Muscle of leg (tissue), 11 donors: ENCODE results near the gene RNF151. TPM values are rescaled to one million over a fixed set of nuclear protein-coding genes. Genes with fewer than 3 reads are reported as not detected.
A peak's percentile ranks its signal among the peaks of the same experiment; 100 is the strongest.
"Not testable (repeated sequence)": the region's sequence is repeated elsewhere in the genome, so short reads cannot be mapped to it uniquely, and the experiment has no call there.

Source experiments
- DNase-seq: peaks from one replicate; pipeline ENCODE4 v3.0.0; 2013
- H3K27ac ChIP-seq: one replicate; pipeline ENCODE4 v1.5.1; 2013; ENCODE audit warnings: mild to moderate bottlenecking, low read length, control low read depth
- H3K27me3 ChIP-seq: one replicate; pipeline ENCODE4 v1.6.1; 2013; ENCODE audit warnings: low read length; ENCODE audit not compliant: control insufficient read depth, insufficient read depth
- H3K36me3 ChIP-seq: one replicate; pipeline ENCODE4 v1.6.1; 2013; ENCODE audit warnings: low read length; ENCODE audit not compliant: control insufficient read depth, insufficient read depth
- H3K4me1 ChIP-seq: one replicate; pipeline ENCODE4 v1.6.1; 2013; ENCODE audit warnings: low read length; ENCODE audit not compliant: control insufficient read depth, insufficient read depth
- H3K4me3 ChIP-seq: one replicate; pipeline ENCODE4 v1.5.1; 2013; ENCODE audit warnings: low read length, control low read depth
- H3K9me3 ChIP-seq: replicated peaks from 2 replicates; pipeline ENCODE4 v1.6.1; 2013; ENCODE audit warnings: low read depth, low read length; ENCODE audit not compliant: control insufficient read depth
- WGBS: methylation state at CpG from one replicate; pipeline ENCODE4 v1.1.5; 2013; ENCODE audit warnings: missing lambda C conversion rate; ENCODE audit not compliant: insufficient coverage; 5-methylcytosine and 5-hydroxymethylcytosine counted together
- polyA plus RNA-seq, 8 donors: library from polyadenylated mRNA; unstranded; fragments of 120-200 nt; gene quantifications; one replicate each; pipeline versions ENCODE4 v1.2.1 to v1.2.3, GENCODE V29; 2013; ENCODE audit warnings: inconsistent platforms in 1 of 8, low replicate concordance in 1 of 8; ENCODE audit not compliant: insufficient read length in 8 of 8, insufficient read depth in 1 of 8
- total RNA-seq: library from RNA; stranded (reverse); fragments of 120-200 nt; gene quantifications from one replicate; pipeline ENCODE4 v1.2.4, GENCODE V29; 2013

The RNF151 gene
- total and polyA plus RNA-seq, 9 donors: not detected

GRCh38 chr16:1945559-1946391, 20.9 kb upstream of the RNF151 start:
- WGBS: 74% methylated on average over 9 of the region's 19 CpGs
- no peak for DNase-seq
- Histone ChIP-seq H3K36me3 (peaks cover 3% of the 10 kb centered on the region), H3K4me1 (peaks cover 38% of the 10 kb centered on the region), H3K27ac (no peak overlapping the region), H3K4me3 (no peak overlapping the region), H3K27me3 (no peaks in the 10 kb centered on the region), H3K9me3 (no peaks in the 10 kb centered on the region)

DNA sequence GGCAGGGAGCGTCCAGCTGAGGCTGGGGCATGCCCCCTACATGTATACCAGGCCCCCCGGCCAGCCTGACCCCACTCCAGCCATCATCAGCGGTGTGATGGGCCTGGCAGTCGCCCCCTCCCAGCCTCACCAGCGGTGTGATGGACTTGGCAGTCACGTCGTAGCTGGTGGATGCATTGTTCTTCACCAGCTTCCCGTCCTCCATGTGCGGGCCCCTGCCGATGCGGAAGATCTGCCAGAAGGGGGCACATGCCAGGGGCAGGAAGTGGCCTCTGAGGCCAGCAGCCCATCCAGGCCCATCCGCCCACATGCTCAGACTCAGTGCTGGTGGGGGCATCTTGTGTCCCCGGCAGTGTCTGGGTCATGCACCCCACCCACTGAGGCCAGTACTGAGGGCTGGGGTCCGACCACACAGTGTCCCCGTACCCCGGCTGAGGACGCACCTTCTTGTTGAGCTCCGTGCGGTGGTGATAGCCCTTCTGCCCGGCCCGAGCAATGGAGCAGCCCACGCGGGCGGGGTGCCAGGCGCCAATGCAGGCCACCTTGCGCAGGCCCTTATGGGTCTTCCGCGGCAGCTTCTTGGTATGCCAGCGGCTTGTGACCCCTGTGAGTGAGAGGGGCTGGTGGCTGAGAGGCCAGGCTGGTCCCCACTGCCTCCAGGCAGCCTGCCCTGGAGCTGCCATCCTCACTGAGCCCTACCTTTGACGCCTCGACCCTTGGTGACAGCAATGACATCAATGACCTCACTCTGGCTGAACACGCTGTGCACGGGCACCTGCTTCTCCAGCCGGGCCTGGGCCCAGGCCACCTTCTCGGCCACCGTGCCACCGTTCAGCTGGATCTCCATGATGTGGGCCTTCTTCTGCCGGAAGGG, 19.9 kb upstream of the RNF151 start:
- 83% methylated on average over 33 of the region's 38 CpGs for WGBS
- Histone ChIP-seq H3K27ac (no peak overlapping the region), H3K4me1 (peaks cover 35% of the 10 kb centered on the region), H3K27me3 (no peaks in the 10 kb centered on the region), H3K36me3 (no peaks in the 10 kb centered on the region), H3K4me3 (no peak overlapping the region), H3K9me3 (no peaks in the 10 kb centered on the region)
- DNase-seq: no peak

GRCh38 chr16:1947369-1947670, 19.3 kb upstream of the RNF151 start:
- peaks cover 30% of the 10 kb centered on the region for H3K4me1 ChIP-seq
- no peak for DNase-seq
- no peak overlapping the region for H3K27ac ChIP-seq
- no peaks in the 10 kb centered on the region for H3K9me3 ChIP-seq
- no peaks in the 10 kb centered on the region for H3K27me3 ChIP-seq
- WGBS: 79% methylated on average over 7 of the region's 9 CpGs
- H3K36me3 ChIP-seq: no peaks in the 10 kb centered on the region
- no peak overlapping the region for H3K4me3 ChIP-seq

GRCh38 chr16:1949507-1949906, 17.1 kb upstream of the RNF151 start:
- H3K27ac ChIP-seq: no peak overlapping the region
- H3K36me3 ChIP-seq: no peaks in the 10 kb centered on the region
- H3K4me3 ChIP-seq: no peak overlapping the region
- peaks cover 38% of the 10 kb centered on the region for H3K4me1 ChIP-seq
- no peak for DNase-seq
- no peaks in the 10 kb centered on the region for H3K9me3 ChIP-seq
- 94% methylated on average over 7 of the region's 11 CpGs for WGBS
- no peaks in the 10 kb centered on the region for H3K27me3 ChIP-seq

DNA sequence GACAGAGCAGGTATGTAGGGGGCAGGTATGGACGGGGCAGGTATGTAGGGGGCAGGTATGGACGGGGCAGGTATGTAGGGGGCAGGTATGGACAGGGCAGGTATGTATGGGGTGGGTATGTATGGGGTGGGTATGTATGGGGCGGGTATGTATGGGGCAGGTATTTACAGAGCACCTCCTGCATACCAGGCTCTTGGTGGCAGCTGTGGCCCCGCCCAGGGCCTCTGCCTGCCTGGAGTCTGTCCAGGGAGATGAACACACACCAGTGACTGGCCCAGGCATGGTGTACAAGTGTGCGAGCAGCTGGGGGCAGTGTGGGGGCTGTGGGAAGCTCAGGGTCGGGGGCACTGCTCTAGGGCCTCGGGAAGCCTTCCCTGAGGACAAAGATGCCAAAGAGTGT, 16.6 kb upstream of the RNF151 start:
- Histone ChIP-seq H3K36me3 (no peaks in the 10 kb centered on the region), H3K4me1 (peaks cover 43% of the 10 kb centered on the region), H3K4me3 (no peak overlapping the region), H3K27ac (peak overlapping the region; percentile 56), H3K27me3 (no peaks in the 10 kb centered on the region), H3K9me3 (no peaks in the 10 kb centered on the region)
- DNase-seq: peak; percentile 50
- WGBS: 64% methylated on average over 6 of the region's 7 CpGs

DNA sequence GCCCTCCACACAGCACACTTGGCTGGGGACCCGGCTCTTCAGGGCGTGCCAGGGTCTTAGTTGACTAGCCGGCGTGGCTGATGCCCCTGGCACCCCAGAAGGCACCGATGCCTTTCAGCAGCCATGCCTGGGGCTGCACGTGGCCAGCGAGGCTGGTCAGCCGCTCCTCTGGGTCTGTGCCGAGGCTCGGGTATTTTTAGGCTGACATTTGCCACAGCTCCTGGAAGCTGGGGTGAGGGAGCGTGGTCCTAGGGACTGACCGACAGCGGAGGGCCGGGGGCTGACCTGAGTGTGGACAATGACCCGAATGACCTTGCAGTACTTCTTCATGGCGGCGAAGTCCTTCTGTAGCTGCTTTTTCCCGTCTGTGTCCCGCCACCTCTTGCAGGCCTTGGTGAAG, 16.1 kb upstream of the RNF151 start:
- Histone ChIP-seq H3K4me1 (peaks cover 43% of the 10 kb centered on the region), H3K9me3 (no peaks in the 10 kb centered on the region), H3K4me3 (no peak overlapping the region), H3K36me3 (no peaks in the 10 kb centered on the region), H3K27me3 (no peaks in the 10 kb centered on the region), H3K27ac (peak overlapping the region; percentile 56)
- DNase-seq: no peak
- WGBS: 82% methylated on average over 19 of the region's 19 CpGs

DNA sequence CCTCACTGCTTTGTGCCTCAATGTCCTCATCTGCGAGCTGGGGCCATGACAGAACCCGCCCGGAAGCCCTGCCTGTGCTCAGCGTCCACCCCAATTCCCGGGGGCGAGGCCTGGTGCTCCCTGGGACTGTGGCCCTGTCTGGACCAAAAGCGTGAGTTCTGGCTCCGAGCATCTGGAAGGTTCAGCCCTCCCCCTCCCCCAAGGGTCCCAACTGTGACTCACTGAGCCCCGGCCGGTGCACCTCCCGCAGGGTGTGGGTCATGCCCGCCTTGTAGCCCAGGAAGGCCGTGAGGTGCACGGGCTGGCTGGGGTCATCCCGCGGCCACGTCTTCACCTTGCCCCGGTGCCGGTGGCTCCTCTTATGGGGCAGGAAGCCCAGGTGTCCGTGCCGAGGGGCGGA, 12.9 kb upstream of the RNF151 start:
- Histone ChIP-seq H3K9me3 (no peaks in the 10 kb centered on the region), H3K4me1 (peaks cover 35% of the 10 kb centered on the region), H3K36me3 (no peaks in the 10 kb centered on the region), H3K4me3 (peak overlapping the region; percentile 14), H3K27me3 (no peaks in the 10 kb centered on the region), H3K27ac (peak overlapping the region; percentile 74)
- no peak for DNase-seq
- 83% methylated on average over 22 of the region's 22 CpGs for WGBS

DNA sequence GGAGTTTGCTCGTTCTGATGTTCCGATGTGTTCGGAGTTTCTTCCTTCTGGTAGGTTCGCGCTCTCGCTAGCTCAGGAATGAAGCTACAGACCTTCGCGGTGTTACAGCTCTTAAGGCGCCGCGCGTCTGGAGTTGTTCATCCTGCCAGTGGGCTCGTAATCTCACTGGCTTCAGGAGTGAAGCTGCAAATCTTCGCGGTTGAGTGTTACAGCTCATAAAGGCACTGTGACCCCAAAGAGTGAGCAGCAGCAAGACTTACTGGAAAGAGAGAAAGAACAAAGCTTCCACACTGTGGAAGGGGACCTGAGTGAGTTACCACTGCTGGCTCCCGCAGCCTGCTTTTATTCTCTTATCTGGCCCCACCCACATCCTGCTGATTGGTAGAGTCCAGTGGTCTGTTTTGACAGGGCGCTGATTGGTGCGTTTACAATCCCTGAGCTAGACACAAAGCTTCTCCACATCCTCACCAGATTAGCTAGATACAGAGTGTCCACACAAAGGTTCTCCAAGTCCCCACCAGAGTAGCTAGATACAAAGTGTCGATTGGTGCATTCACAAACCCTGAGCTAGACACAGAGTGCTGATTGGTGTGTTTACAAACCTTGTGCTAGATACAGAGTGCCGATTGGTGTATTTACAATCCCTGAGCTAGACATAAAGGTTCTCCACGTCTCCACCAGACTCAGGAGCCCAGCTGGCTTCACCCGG, 9.1 kb upstream of the RNF151 start:
- 81% methylated on average over 15 of the region's 22 CpGs for WGBS
- H3K4me1 ChIP-seq: peaks cover 39% of the 10 kb centered on the region
- peaks cover 19% of the 10 kb centered on the region for H3K36me3 ChIP-seq

DNA sequence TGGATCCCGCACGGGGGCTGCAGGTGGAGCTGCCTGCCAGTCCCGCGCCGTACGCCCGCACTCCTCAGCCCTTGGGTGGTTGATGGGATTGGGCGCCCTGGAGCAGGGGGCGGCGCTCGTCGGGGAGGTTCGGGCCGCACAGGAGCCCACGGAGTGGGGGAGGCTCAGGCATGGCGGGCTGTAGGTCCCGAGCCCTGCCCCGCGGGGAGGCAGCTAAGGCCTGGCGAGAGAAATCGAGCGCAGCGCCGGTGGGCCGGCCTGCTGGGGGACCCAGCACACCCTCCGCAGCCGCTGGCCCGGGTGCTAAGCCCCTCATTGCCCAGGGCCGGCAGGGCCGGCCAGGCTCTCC, 8.5 kb upstream of the RNF151 start:
- 65% methylated on average over 23 of the region's 30 CpGs for WGBS
- Histone ChIP-seq H3K36me3 (peaks cover 24% of the 10 kb centered on the region), H3K4me1 (peaks cover 41% of the 10 kb centered on the region)
- not testable (repeated sequence) for H3K4me3 ChIP-seq, H3K27me3 ChIP-seq, H3K27ac ChIP-seq, H3K9me3 ChIP-seq, DNase-seq

More for the DNA sequence above, 9.1 kb upstream of the RNF151 start:
- not testable (repeated sequence) for H3K27ac ChIP-seq, H3K9me3 ChIP-seq, H3K27me3 ChIP-seq, DNase-seq, H3K4me3 ChIP-seq

DNA sequence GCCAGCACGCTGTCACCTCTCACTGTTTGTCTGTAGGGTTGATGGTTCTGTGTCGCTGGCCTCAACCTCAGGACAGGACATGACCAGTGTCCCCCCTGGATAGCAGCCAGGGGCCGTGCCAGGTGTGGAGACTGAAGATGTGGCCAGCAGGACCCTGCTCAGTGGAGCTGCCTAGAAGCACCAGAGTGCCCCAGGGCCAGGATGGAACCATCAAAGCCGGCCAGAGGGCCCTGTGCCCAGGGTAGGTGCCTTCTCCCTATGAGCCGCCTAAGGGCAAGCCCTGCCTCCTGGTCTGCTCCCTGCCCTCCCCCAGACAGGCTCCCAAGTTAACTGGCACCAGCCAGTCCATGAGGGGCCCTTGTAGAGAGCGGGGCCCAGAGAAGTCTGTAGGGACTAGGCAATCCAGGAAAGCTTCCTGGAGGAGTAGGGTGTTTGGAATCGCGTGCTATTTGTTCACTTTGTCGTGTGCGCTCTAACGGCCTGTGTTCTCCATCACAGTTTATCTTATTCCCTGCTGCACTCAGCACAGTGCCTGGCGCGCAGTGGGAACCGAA, 7.9 kb upstream of the RNF151 start:
- H3K4me1 ChIP-seq: peaks cover 44% of the 10 kb centered on the region
- peak overlapping the region; percentile 59 for H3K27ac ChIP-seq
- H3K4me3 ChIP-seq: peak overlapping the region; percentile 15
- H3K36me3 ChIP-seq: peaks cover 27% of the 10 kb centered on the region
- DNase-seq: no peak
- WGBS: 29% methylated on average over 11 of the region's 14 CpGs
- H3K27me3 ChIP-seq: no peaks in the 10 kb centered on the region
- no peaks in the 10 kb centered on the region for H3K9me3 ChIP-seq
